ENCODE results near the gene P3H1. TPM values are rescaled to one million over a fixed set of nuclear protein-coding genes. Genes with fewer than 3 reads are reported as not detected.

Gene P3H1
- total and polyA plus RNA-seq, 2 experiments from 2014 or later, result 51.1 to 75.1 TPM

- no peak for TF ChIP-seq NANOG (IDR thresholded peaks at IDR 0.05; ENCODE audit: borderline replicate concordance)
- TF ChIP-seq ZNF331 (CRISPR knock-in tag; IDR thresholded peaks at IDR 0.05; ENCODE audit: low read depth), result no peak
- no peak for TF ChIP-seq CTCF (conservative IDR thresholded peaks at IDR 0.05; ENCODE audit: low read depth in 2 of 2)
- TF ChIP-seq EZH2phosphoT487 (IDR thresholded peaks at IDR 0.05; ENCODE audit: unreplicated experiment), result no peak
- no peak for TF ChIP-seq JUNB (IDR thresholded peaks at IDR 0.05; ENCODE audit: unreplicated experiment)
- TF ChIP-seq CREB1 (CRISPR knock-in tag; IDR thresholded peaks at IDR 0.05; ENCODE audit: low read depth), result no peak
- TF ChIP-seq ETS1 (IDR thresholded peaks at IDR 0.05), result no peak
- no peak for TF ChIP-seq STAT1 (IDR thresholded peaks at IDR 0.05; ENCODE audit: unreplicated experiment)
- TF ChIP-seq ZNF114 (CRISPR knock-in tag; IDR thresholded peaks at IDR 0.05), result no peak
- no peak for TF ChIP-seq ZNF462 (CRISPR knock-in tag; IDR thresholded peaks at IDR 0.05)
- TF ChIP-seq REST (IDR thresholded peaks at IDR 0.05; ENCODE audit: unreplicated experiment), result no peak
- TF ChIP-seq POLR2AphosphoS5 (IDR thresholded peaks at IDR 0.05; ENCODE audit: low read depth), result no peak
- Histone ChIP-seq H3K4me1 (ENCODE audit: insufficient read depth) (peaks cover 32% of the 10 kb centered on the region), H3K27me3 (ENCODE audit: insufficient read depth) (no peaks in the 10 kb centered on the region), H3K36me3 (ENCODE audit: insufficient read depth) (peaks cover 5% of the 10 kb centered on the region; the same call in 1 of the 2 replicates), H3F3A (replicated peaks; ENCODE audit: low read depth) (no peaks in the 10 kb centered on the region), H3K4me3 (no peak overlapping the region), H3K4me2 (no peak overlapping the region), H3K79me2 (replicated peaks; ENCODE audit: insufficient read depth) (peaks cover 66% of the 10 kb centered on the region), H4K20me1 (replicated peaks; ENCODE audit: insufficient read depth) (peaks cover 8% of the 10 kb centered on the region; the same call in 1 of the 2 replicates), H3K9me2 (ENCODE audit: insufficient read depth) (no peaks in the 10 kb centered on the region), H3K27ac (ENCODE audit: low read depth) (no peak overlapping the region), H2AFZ (no peak overlapping the region)
- H3K4me1 Mint-ChIP-seq, result peaks cover 14% of the 10 kb centered on the region
- H3K27ac Mint-ChIP-seq, result no peak overlapping the region
- ATAC-seq, result no peak
- peaks cover 29% of the 10 kb centered on the region for H3K36me3 Mint-ChIP-seq (ENCODE audit: low read depth)
- H3K4me3 Mint-ChIP-seq, result no peak overlapping the region; the same call in 2 of the 3 replicates
- no peak for DNase-seq (ENCODE audit: low spot score)
- H3K27me3 Mint-ChIP-seq (ENCODE audit: insufficient read depth, low read depth, poor library complexity), result peaks cover 12% of the 10 kb centered on the region
- H3K9me3 Mint-ChIP-seq, result no peaks in the 10 kb centered on the region; the same call in 2 of the 3 replicates
Observed at GRCh38 chr1:42769811-42770210, 3.0 kb upstream of the P3H1 start.
